ENCODE measurements around the gene GNAZ.

DNA sequence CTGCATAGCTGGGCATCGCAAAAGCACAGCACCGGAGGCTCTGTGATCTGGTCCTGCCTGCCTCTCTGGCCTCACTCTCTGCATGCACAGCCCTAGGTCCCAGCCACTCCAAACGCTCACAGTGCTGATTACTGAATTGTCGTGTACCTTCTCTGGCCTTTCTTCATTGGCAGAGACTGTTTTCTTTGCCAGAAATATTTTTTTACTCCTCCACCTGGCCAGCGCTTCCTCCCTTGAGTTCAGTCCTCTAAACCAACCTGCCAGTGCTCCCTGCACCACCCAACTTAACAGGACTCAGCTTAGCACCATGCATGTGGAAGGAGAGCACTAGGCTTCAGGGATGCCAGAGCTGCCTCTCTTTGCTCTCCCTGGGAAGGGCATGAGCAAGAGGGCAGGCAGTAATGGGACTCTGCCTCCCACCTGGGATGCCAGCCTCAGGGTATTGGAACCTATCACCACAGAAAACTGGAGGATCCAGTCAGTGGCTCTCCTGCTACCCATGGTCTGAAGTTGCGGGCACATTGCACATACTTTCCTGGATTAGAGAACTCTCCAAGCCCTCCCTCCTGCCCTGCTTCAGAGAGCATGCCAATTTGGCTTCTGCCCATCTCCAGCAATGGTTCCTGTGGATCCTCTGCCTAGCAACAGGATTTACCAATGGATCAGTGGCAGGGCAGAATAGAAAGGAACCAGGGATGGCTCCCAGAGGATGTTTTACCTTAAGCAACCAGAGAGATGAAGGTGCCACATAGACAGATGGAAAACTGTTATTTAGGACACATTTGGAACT, 37.0 kb upstream of the GNAZ start:
- no peak for TF ChIP-seq EP300 (IDR thresholded peaks at IDR 0.05; ENCODE audit: borderline replicate concordance)
- no peak for TF ChIP-seq CREB1 (IDR thresholded peaks at IDR 0.05; ENCODE audit: low read depth)
- TF ChIP-seq, protein P1, sequence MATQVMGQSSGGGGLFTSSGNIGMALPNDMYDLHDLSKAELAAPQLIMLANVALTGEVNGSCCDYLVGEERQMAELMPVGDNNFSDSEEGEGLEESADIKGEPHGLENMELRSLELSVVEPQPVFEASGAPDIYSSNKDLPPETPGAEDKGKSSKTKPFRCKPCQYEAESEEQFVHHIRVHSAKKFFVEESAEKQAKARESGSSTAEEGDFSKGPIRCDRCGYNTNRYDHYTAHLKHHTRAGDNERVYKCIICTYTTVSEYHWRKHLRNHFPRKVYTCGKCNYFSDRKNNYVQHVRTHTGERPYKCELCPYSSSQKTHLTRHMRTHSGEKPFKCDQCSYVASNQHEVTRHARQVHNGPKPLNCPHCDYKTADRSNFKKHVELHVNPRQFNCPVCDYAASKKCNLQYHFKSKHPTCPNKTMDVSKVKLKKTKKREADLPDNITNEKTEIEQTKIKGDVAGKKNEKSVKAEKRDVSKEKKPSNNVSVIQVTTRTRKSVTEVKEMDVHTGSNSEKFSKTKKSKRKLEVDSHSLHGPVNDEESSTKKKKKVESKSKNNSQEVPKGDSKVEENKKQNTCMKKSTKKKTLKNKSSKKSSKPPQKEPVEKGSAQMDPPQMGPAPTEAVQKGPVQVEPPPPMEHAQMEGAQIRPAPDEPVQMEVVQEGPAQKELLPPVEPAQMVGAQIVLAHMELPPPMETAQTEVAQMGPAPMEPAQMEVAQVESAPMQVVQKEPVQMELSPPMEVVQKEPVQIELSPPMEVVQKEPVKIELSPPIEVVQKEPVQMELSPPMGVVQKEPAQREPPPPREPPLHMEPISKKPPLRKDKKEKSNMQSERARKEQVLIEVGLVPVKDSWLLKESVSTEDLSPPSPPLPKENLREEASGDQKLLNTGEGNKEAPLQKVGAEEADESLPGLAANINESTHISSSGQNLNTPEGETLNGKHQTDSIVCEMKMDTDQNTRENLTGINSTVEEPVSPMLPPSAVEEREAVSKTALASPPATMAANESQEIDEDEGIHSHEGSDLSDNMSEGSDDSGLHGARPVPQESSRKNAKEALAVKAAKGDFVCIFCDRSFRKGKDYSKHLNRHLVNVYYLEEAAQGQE (IDR thresholded peaks at IDR 0.05; ENCODE audit: low read depth) = no peak
- TF ChIP-seq FOXM1 (IDR thresholded peaks at IDR 0.05; ENCODE audit: borderline replicate concordance, low read depth) = no peak
- TF ChIP-seq, protein P2, sequence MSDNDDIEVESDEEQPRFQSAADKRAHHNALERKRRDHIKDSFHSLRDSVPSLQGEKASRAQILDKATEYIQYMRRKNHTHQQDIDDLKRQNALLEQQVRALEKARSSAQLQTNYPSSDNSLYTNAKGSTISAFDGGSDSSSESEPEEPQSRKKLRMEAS (IDR thresholded peaks at IDR 0.05) = no peak
- TF ChIP-seq RAD21 (IDR thresholded peaks at IDR 0.05; ENCODE audit: low read depth) = no peak
- TF ChIP-seq TEAD4 (IDR thresholded peaks at IDR 0.05) = no peak
- no peak for TF ChIP-seq NFIC (IDR thresholded peaks at IDR 0.05)
- TF ChIP-seq TAF1 (IDR thresholded peaks at IDR 0.05; ENCODE audit: low read depth) = no peak
- TF ChIP-seq TCF12 (IDR thresholded peaks at IDR 0.05; ENCODE audit: low read depth) = no peak
- TF ChIP-seq, protein P3, sequence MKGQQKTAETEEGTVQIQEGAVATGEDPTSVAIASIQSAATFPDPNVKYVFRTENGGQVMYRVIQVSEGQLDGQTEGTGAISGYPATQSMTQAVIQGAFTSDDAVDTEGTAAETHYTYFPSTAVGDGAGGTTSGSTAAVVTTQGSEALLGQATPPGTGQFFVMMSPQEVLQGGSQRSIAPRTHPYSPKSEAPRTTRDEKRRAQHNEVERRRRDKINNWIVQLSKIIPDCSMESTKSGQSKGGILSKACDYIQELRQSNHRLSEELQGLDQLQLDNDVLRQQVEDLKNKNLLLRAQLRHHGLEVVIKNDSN (IDR thresholded peaks at IDR 0.05) = no peak

Measured in Ishikawa (cell line).